ENCODE results near the gene ADSS1.

Gene ADSS1

GRCh38 chr14:104734051-104734587, 10.1 kb downstream of the ADSS1 start:
- Histone ChIP-seq H3K27ac (ENCODE audit: low read length) (no peak overlapping the region), H3K27me3 (ENCODE audit: insufficient read depth, low read length) (no peaks in the 10 kb centered on the region), H3K36me3 (ENCODE audit: insufficient read depth, low read depth, low read length) (no peaks in the 10 kb centered on the region), H3K9me3 (ENCODE audit: insufficient read depth, low read depth, low read length) (no peaks in the 10 kb centered on the region), H3K9ac (ENCODE audit: low read depth, low read length) (no peak overlapping the region), H3K4me3 (ENCODE audit: low read length) (no peak overlapping the region), H3K4me1 (ENCODE audit: insufficient read depth, low read length) (no peaks in the 10 kb centered on the region)

- Histone ChIP-seq H3K4me3 (ENCODE audit: low read length) (no peak overlapping the region), H3K27me3 (ENCODE audit: insufficient read depth, low read length) (no peaks in the 10 kb centered on the region), H3K4me1 (ENCODE audit: insufficient read depth, low read length) (no peaks in the 10 kb centered on the region), H3K36me3 (ENCODE audit: insufficient read depth, low read depth, low read length) (no peaks in the 10 kb centered on the region), H3K9me3 (ENCODE audit: insufficient read depth, low read depth, low read length) (no peaks in the 10 kb centered on the region), H3K9ac (ENCODE audit: low read depth, low read length) (no peak overlapping the region), H3K27ac (ENCODE audit: low read length) (no peak overlapping the region)
These were observed 10.6 kb downstream of the ADSS1 start for GRCh38 chr14:104734601-104734990.

- no peak overlapping the region for H3K27ac ChIP-seq (ENCODE audit: low read length)
- H3K9ac ChIP-seq (ENCODE audit: low read depth, low read length): no peak overlapping the region
- no peaks in the 10 kb centered on the region for H3K9me3 ChIP-seq (ENCODE audit: insufficient read depth, low read depth, low read length)
- no peaks in the 10 kb centered on the region for H3K27me3 ChIP-seq (ENCODE audit: insufficient read depth, low read length)
- no peaks in the 10 kb centered on the region for H3K36me3 ChIP-seq (ENCODE audit: insufficient read depth, low read depth, low read length)
- H3K4me1 ChIP-seq (ENCODE audit: insufficient read depth, low read length): no peaks in the 10 kb centered on the region
- H3K4me3 ChIP-seq (ENCODE audit: low read length): no peak overlapping the region
These were observed 11.2 kb downstream of the ADSS1 start for GRCh38 chr14:104734991-104735779.

- Histone ChIP-seq H3K9me3 (ENCODE audit: insufficient read depth, low read depth, low read length) (no peaks in the 10 kb centered on the region), H3K36me3 (ENCODE audit: insufficient read depth, low read depth, low read length) (no peaks in the 10 kb centered on the region), H3K4me1 (ENCODE audit: insufficient read depth, low read length) (no peaks in the 10 kb centered on the region), H3K4me3 (ENCODE audit: low read length) (no peak overlapping the region), H3K27ac (ENCODE audit: low read length) (no peak overlapping the region), H3K27me3 (ENCODE audit: insufficient read depth, low read length) (no peaks in the 10 kb centered on the region), H3K9ac (ENCODE audit: low read depth, low read length) (no peak overlapping the region)
These were observed 12.0 kb downstream of the ADSS1 start for GRCh38 chr14:104735830-104736642.

GRCh38 chr14:104738375-104739019, 14.5 kb downstream of the ADSS1 start:
- no peaks in the 10 kb centered on the region for H3K4me1 ChIP-seq (ENCODE audit: insufficient read depth, low read length)
- no peak overlapping the region for H3K4me3 ChIP-seq (ENCODE audit: low read length)
- no peak overlapping the region for H3K27ac ChIP-seq (ENCODE audit: low read length)
- no peak overlapping the region for H3K9ac ChIP-seq (ENCODE audit: low read depth, low read length)
- H3K36me3 ChIP-seq (ENCODE audit: insufficient read depth, low read depth, low read length): no peaks in the 10 kb centered on the region
- no peaks in the 10 kb centered on the region for H3K9me3 ChIP-seq (ENCODE audit: insufficient read depth, low read depth, low read length)
- H3K27me3 ChIP-seq (ENCODE audit: insufficient read depth, low read length): no peaks in the 10 kb centered on the region

GRCh38 chr14:104739026-104739425, 15.0 kb downstream of the ADSS1 start:
- no peaks in the 10 kb centered on the region for H3K9me3 ChIP-seq (ENCODE audit: insufficient read depth, low read depth, low read length)
- H3K4me3 ChIP-seq (ENCODE audit: low read length): no peak overlapping the region
- H3K27me3 ChIP-seq (ENCODE audit: insufficient read depth, low read length): no peaks in the 10 kb centered on the region
- no peak overlapping the region for H3K27ac ChIP-seq (ENCODE audit: low read length)
- no peak overlapping the region for H3K9ac ChIP-seq (ENCODE audit: low read depth, low read length)
- H3K4me1 ChIP-seq (ENCODE audit: insufficient read depth, low read length): no peaks in the 10 kb centered on the region
- H3K36me3 ChIP-seq (ENCODE audit: insufficient read depth, low read depth, low read length): no peaks in the 10 kb centered on the region

GRCh38 chr14:104739546-104740516, 15.8 kb downstream of the ADSS1 start:
- no peak overlapping the region for H3K9ac ChIP-seq (ENCODE audit: low read depth, low read length)
- H3K4me3 ChIP-seq (ENCODE audit: low read length): no peak overlapping the region
- no peak overlapping the region for H3K27ac ChIP-seq (ENCODE audit: low read length)
- H3K4me1 ChIP-seq (ENCODE audit: insufficient read depth, low read length): no peaks in the 10 kb centered on the region
- no peaks in the 10 kb centered on the region for H3K9me3 ChIP-seq (ENCODE audit: insufficient read depth, low read depth, low read length)
- H3K27me3 ChIP-seq (ENCODE audit: insufficient read depth, low read length): no peaks in the 10 kb centered on the region
- no peaks in the 10 kb centered on the region for H3K36me3 ChIP-seq (ENCODE audit: insufficient read depth, low read depth, low read length)

GRCh38 chr14:104741108-104741802, 17.2 kb downstream of the ADSS1 start:
- Histone ChIP-seq H3K4me3 (ENCODE audit: low read length) (no peak overlapping the region), H3K27ac (ENCODE audit: low read length) (no peak overlapping the region), H3K27me3 (ENCODE audit: insufficient read depth, low read length) (no peaks in the 10 kb centered on the region), H3K9me3 (ENCODE audit: insufficient read depth, low read depth, low read length) (no peaks in the 10 kb centered on the region), H3K4me1 (ENCODE audit: insufficient read depth, low read length) (no peaks in the 10 kb centered on the region), H3K36me3 (ENCODE audit: insufficient read depth, low read depth, low read length) (no peaks in the 10 kb centered on the region), H3K9ac (ENCODE audit: low read depth, low read length) (no peak overlapping the region)

- H3K9ac ChIP-seq (ENCODE audit: low read depth, low read length): no peak overlapping the region
- no peak overlapping the region for H3K27ac ChIP-seq (ENCODE audit: low read length)
- no peaks in the 10 kb centered on the region for H3K36me3 ChIP-seq (ENCODE audit: insufficient read depth, low read depth, low read length)
- no peak overlapping the region for H3K4me3 ChIP-seq (ENCODE audit: low read length)
- H3K27me3 ChIP-seq (ENCODE audit: insufficient read depth, low read length): no peaks in the 10 kb centered on the region
- no peaks in the 10 kb centered on the region for H3K4me1 ChIP-seq (ENCODE audit: insufficient read depth, low read length)
- no peaks in the 10 kb centered on the region for H3K9me3 ChIP-seq (ENCODE audit: insufficient read depth, low read depth, low read length)
These were observed 17.8 kb downstream of the ADSS1 start for GRCh38 chr14:104741803-104742251.

- Histone ChIP-seq H3K9me3 (ENCODE audit: insufficient read depth, low read depth, low read length) (no peaks in the 10 kb centered on the region), H3K27me3 (ENCODE audit: insufficient read depth, low read length) (no peaks in the 10 kb centered on the region), H3K27ac (ENCODE audit: low read length) (no peak overlapping the region), H3K9ac (ENCODE audit: low read depth, low read length) (no peak overlapping the region), H3K36me3 (ENCODE audit: insufficient read depth, low read depth, low read length) (no peaks in the 10 kb centered on the region), H3K4me1 (ENCODE audit: insufficient read depth, low read length) (no peaks in the 10 kb centered on the region), H3K4me3 (ENCODE audit: low read length) (no peak overlapping the region)
These were observed 18.8 kb downstream of the ADSS1 start for GRCh38 chr14:104742586-104743455.

Data from iPS-20b (cell line).